ENCODE data around the gene CHD6. TPM values are rescaled to one million over a fixed set of nuclear protein-coding genes. Genes with fewer than 3 reads are reported as not detected.
A peak's percentile ranks its signal among the peaks of the same experiment; 100 is the strongest.

The CHD6 gene, protein sequence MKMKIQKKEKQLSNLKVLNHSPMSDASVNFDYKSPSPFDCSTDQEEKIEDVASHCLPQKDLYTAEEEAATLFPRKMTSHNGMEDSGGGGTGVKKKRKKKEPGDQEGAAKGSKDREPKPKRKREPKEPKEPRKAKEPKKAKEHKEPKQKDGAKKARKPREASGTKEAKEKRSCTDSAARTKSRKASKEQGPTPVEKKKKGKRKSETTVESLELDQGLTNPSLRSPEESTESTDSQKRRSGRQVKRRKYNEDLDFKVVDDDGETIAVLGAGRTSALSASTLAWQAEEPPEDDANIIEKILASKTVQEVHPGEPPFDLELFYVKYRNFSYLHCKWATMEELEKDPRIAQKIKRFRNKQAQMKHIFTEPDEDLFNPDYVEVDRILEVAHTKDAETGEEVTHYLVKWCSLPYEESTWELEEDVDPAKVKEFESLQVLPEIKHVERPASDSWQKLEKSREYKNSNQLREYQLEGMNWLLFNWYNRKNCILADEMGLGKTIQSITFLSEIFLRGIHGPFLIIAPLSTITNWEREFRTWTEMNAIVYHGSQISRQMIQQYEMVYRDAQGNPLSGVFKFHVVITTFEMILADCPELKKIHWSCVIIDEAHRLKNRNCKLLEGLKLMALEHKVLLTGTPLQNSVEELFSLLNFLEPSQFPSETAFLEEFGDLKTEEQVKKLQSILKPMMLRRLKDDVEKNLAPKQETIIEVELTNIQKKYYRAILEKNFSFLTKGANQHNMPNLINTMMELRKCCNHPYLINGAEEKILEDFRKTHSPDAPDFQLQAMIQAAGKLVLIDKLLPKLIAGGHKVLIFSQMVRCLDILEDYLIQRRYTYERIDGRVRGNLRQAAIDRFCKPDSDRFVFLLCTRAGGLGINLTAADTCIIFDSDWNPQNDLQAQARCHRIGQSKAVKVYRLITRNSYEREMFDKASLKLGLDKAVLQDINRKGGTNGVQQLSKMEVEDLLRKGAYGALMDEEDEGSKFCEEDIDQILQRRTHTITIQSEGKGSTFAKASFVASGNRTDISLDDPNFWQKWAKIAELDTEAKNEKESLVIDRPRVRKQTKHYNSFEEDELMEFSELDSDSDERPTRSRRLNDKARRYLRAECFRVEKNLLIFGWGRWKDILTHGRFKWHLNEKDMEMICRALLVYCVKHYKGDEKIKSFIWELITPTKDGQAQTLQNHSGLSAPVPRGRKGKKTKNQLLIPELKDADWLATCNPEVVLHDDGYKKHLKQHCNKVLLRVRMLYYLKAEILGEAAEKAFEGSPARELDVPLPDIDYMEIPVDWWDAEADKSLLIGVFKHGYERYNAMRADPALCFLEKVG (N-terminal part only)
- total RNA-seq (10 to 100 TPM; 24.6 to 25.3 TPM), polyA plus RNA-seq (59.5 TPM)

- Mint-ChIP-seq H3K4me3 (peak within 1 kb of the TSS; percentile 91 to 96 (median 96)), H3K36me3 (peaks cover 0 to 8% (median 2%) of the 10 kb centered on the region in 3 donors), H3K27ac (peak within 1 kb of the TSS; percentile 62 to 97 (median 90)), H3K9me3 (no peaks in the 10 kb centered on the region), H3K27me3 (peaks cover 0 to 1% of the 10 kb centered on the region in 2 donors), H3K4me1 (peaks cover 47 to 53% (median 52%) of the 10 kb centered on the region in 3 donors)
- DNase-seq, result peak; percentile 98 to 100 (median 99)
- H3K27ac ChIP-seq (ENCODE audit: low read depth, low read length), result peak within 1 kb of the TSS; percentile 36
- H3K9me3 ChIP-seq (ENCODE audit: low read length), result no peaks in the 10 kb centered on the region
- no peaks in the 10 kb centered on the region for H3K36me3 ChIP-seq (ENCODE audit: insufficient read depth, low read length)
- POLR2A ChIA-PET, result interaction anchor here (1.0 to 2.9 kb wide), 2 partner anchors 38 to 74 kb away, joined by 3 to 40 read pairs; no protein-coding TSS in a partner anchor
- H3K4me1 ChIP-seq (ENCODE audit: insufficient read depth, low read length), result peaks cover 28% of the 10 kb centered on the region
- H3K4me3 ChIP-seq (ENCODE audit: low read length), result peak within 1 kb of the TSS; percentile 53
- CTCF ChIA-PET, result interaction anchor here (2.2 kb wide), 1 partner anchor 75 kb away, joined by 9 read pairs; no protein-coding TSS in a partner anchor
- H3K27me3 ChIP-seq (ENCODE audit: insufficient read depth, low read length, poor library complexity, severe bottlenecking), result no peaks in the 10 kb centered on the region
Measured at GRCh38 chr20:41617902-41618806, at the start of gene CHD6. TSS of gene CHD6 (minus strand) at chr20:41618377. CDS start at chr20:41551337, 67,040 bp downstream.

- peaks cover 13 to 54% of the 10 kb centered on the region in 2 donors for H3K27me3 Mint-ChIP-seq
- H3K27ac Mint-ChIP-seq, result no peak overlapping the region
- POLR2A ChIA-PET, result no interaction called here
Measured at GRCh38 chr20:41664584-41664983, 46.4 kb upstream of the CHD6 start.

DNA sequence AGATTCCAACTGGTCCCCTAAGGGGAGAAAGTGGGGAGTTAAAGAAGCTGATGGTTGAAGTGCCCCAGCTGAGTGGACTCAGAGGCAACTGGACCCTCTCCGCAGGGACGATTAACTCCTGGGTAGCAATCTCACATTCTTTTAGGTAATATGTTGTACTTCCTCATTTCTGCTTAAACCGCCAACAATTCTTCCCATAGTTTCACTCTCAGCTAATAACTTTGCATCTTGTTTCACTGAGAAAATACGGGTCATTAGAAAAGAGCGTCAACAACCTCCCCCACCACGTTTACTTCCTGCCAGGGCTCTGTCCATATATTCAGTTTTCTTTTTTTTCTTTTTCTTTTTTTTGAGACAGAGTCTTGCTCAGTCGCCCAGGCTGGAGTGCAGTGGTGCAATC lies 39.5 kb upstream of the CHD6 start:
- no peak overlapping the region for H3K4me3 ChIP-seq (ENCODE audit: low read length)
- Mint-ChIP-seq H3K4me3 (no peak overlapping the region), H3K9me3 (no peaks in the 10 kb centered on the region), H3K36me3 (peaks cover 0 to 6% (median 0%) of the 10 kb centered on the region in 3 donors), H3K27me3 (peaks cover 26 to 71% of the 10 kb centered on the region in 2 donors), H3K27ac (no peak overlapping the region), H3K4me1 (no peaks in the 10 kb centered on the region)
- CTCF ChIA-PET, result no interaction called here
- H3K4me1 ChIP-seq (ENCODE audit: insufficient read depth, low read length), result no peaks in the 10 kb centered on the region
- H3K36me3 ChIP-seq (ENCODE audit: insufficient read depth, low read length), result no peaks in the 10 kb centered on the region
- H3K27ac ChIP-seq (ENCODE audit: low read depth, low read length), result no peak overlapping the region
- no peak for DNase-seq
- POLR2A ChIA-PET, result no interaction called here
- H3K27me3 ChIP-seq (ENCODE audit: insufficient read depth, low read length, poor library complexity, severe bottlenecking), result peaks cover 4% of the 10 kb centered on the region
- no peaks in the 10 kb centered on the region for H3K9me3 ChIP-seq (ENCODE audit: low read length)

More at GRCh38 chr20:41664584-41664983, 46.4 kb upstream of the CHD6 start:
- Mint-ChIP-seq H3K4me1 (no peaks in the 10 kb centered on the region), H3K36me3 (peaks cover 0 to 8% (median 0%) of the 10 kb centered on the region in 3 donors), H3K4me3 (no peak overlapping the region), H3K9me3 (peaks cover 0 to 6% (median 0%) of the 10 kb centered on the region in 5 donors)
- no peak overlapping the region for H3K4me3 ChIP-seq (ENCODE audit: low read length)
- H3K27me3 ChIP-seq (ENCODE audit: insufficient read depth, low read length, poor library complexity, severe bottlenecking), result peaks cover 4% of the 10 kb centered on the region
- no peaks in the 10 kb centered on the region for H3K4me1 ChIP-seq (ENCODE audit: insufficient read depth, low read length)
- no peak for DNase-seq
- no peaks in the 10 kb centered on the region for H3K9me3 ChIP-seq (ENCODE audit: low read length)
- no peaks in the 10 kb centered on the region for H3K36me3 ChIP-seq (ENCODE audit: insufficient read depth, low read length)
- CTCF ChIA-PET, result no interaction called here
- H3K27ac ChIP-seq (ENCODE audit: low read depth, low read length), result no peak overlapping the region

DNA sequence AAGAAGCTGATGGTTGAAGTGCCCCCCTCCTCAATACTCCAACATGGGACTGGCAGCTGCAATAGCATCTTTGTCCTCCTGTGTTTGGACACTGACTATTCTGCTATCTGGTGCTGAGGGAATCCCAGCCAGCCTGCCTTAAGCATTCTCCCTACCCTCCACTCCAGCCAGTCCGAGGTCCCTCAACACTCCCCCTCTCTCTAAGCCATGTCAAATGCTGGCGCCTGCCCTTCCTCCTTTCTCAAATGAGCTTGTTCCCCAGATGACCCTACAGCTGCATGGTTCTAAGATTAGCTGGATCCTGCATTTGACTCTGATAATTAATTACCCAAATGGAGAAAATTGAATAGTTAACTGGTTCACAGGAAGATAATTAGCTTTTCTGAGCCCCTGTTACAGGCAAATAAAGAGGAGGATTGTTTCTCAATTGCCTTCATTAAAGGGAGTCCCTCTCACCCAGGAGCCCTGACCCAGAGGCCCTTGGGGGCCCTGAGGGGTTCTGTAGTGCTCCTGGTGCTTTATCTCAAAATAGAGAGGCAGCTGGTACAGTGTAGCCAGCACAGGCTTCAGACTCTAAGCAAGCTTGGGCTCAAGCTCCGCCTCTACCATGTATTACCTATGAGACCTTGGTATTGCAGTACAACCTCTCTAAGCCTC lies 37.9 kb upstream of the CHD6 start:
- Histone ChIP-seq H3K4me3 (ENCODE audit: low read length) (no peak overlapping the region), H3K36me3 (ENCODE audit: insufficient read depth, low read length) (no peaks in the 10 kb centered on the region), H3K27me3 (ENCODE audit: insufficient read depth, low read length, poor library complexity, severe bottlenecking) (no peaks in the 10 kb centered on the region), H3K9me3 (ENCODE audit: low read length) (no peaks in the 10 kb centered on the region), H3K27ac (ENCODE audit: low read depth, low read length) (no peak overlapping the region), H3K4me1 (ENCODE audit: insufficient read depth, low read length) (no peaks in the 10 kb centered on the region)
- POLR2A ChIA-PET, result no interaction called here
- Mint-ChIP-seq H3K4me3 (no peak overlapping the region), H3K36me3 (peaks cover 0 to 6% (median 0%) of the 10 kb centered on the region in 3 donors), H3K4me1 (no peaks in the 10 kb centered on the region), H3K9me3 (no peaks in the 10 kb centered on the region), H3K27ac (no peak overlapping the region), H3K27me3 (peaks cover 22 to 67% of the 10 kb centered on the region in 2 donors)
- CTCF ChIA-PET, result no interaction called here
- DNase-seq, result no peak

DNA sequence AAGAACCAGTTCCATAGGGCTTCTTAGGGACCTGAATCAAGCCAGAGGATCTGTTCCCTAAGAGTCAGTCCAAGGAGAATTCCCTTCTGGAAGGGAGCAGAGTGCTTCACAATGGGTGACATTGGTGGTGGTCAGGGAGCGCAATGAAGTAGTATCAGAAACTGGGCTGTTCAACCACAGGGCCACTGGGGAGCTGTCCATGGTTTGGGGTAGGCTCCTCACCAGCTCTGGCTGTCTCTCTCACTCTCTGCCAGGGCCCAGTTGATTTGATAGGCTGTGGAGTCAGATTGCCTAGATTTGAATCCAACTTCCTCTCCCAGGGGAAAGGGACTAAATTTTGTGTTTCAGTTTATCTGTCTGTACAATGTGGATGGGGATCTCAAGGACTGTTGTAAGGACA lies 36.7 kb upstream of the CHD6 start:
- no peak overlapping the region for H3K27ac Mint-ChIP-seq

GRCh38 chr20:41654292-41654691 lies 36.1 kb upstream of the CHD6 start:
- no peaks in the 10 kb centered on the region for H3K4me1 Mint-ChIP-seq
- H3K4me1 ChIP-seq (ENCODE audit: insufficient read depth, low read length), result no peaks in the 10 kb centered on the region
- H3K27ac Mint-ChIP-seq, result no peak overlapping the region
- H3K4me3 ChIP-seq (ENCODE audit: low read length), result no peak overlapping the region
- CTCF ChIA-PET, result no interaction called here
- H3K9me3 Mint-ChIP-seq, result no peaks in the 10 kb centered on the region
- H3K4me3 Mint-ChIP-seq, result no peak overlapping the region
- no peak overlapping the region for H3K27ac ChIP-seq (ENCODE audit: low read depth, low read length)
- no peaks in the 10 kb centered on the region for H3K36me3 ChIP-seq (ENCODE audit: insufficient read depth, low read length)
- no peaks in the 10 kb centered on the region for H3K9me3 ChIP-seq (ENCODE audit: low read length)
- H3K36me3 Mint-ChIP-seq, result no peaks in the 10 kb centered on the region
- no peak for DNase-seq
- peaks cover 18 to 49% of the 10 kb centered on the region in 2 donors for H3K27me3 Mint-ChIP-seq
- H3K27me3 ChIP-seq (ENCODE audit: insufficient read depth, low read length, poor library complexity, severe bottlenecking), result no peaks in the 10 kb centered on the region
- POLR2A ChIA-PET, result no interaction called here

More for the DNA sequence above, 36.7 kb upstream of the CHD6 start:
- no peaks in the 10 kb centered on the region for H3K27me3 ChIP-seq (ENCODE audit: insufficient read depth, low read length, poor library complexity, severe bottlenecking)
- no peaks in the 10 kb centered on the region for H3K9me3 Mint-ChIP-seq
- no peak for DNase-seq
- H3K27me3 Mint-ChIP-seq, result peaks cover 18 to 55% of the 10 kb centered on the region in 2 donors
- no peaks in the 10 kb centered on the region for H3K4me1 Mint-ChIP-seq
- no peak overlapping the region for H3K4me3 ChIP-seq (ENCODE audit: low read length)
- H3K36me3 Mint-ChIP-seq, result peaks cover 0 to 5% (median 0%) of the 10 kb centered on the region in 3 donors
- H3K9me3 ChIP-seq (ENCODE audit: low read length), result no peaks in the 10 kb centered on the region
- no peak overlapping the region for H3K27ac ChIP-seq (ENCODE audit: low read depth, low read length)
- H3K36me3 ChIP-seq (ENCODE audit: insufficient read depth, low read length), result no peaks in the 10 kb centered on the region
- no peaks in the 10 kb centered on the region for H3K4me1 ChIP-seq (ENCODE audit: insufficient read depth, low read length)
- ChIA-PET CTCF (no interaction called here), POLR2A (no interaction called here)
- H3K4me3 Mint-ChIP-seq, result no peak overlapping the region
